Measurements from ENCODE around the gene CD3D. TPM values are rescaled to one million over a fixed set of nuclear protein-coding genes. Genes with fewer than 3 reads are reported as not detected.

CD3D gene
- 0.69 TPM for total RNA-seq
- 5.6 TPM for polyA plus RNA-seq

- no peaks in the 10 kb centered on the region for H3K4me1 ChIP-seq (ENCODE audit: insufficient read depth)
- 75% methylated on average over 13 of the region's 13 CpGs for WGBS
These were observed at the start of gene CD3D for GRCh38 chr11:118342503-118343161. CD3D (minus strand) TSS chr11:118342705; CDS start chr11:118342607, 98 bp downstream.

GRCh38 chr11:118383657-118384056 is 41.2 kb upstream of the CD3D start:
- no peak overlapping the region for H3K27ac ChIP-seq (ENCODE audit: low read depth)
- DNase-seq (ENCODE audit: extremely low spot score), result no peak
- H3K36me3 ChIP-seq (ENCODE audit: insufficient read depth), result peaks cover 13% of the 10 kb centered on the region
- no peaks in the 10 kb centered on the region for H3K4me1 ChIP-seq (ENCODE audit: insufficient read depth)
- no peak overlapping the region for H3K4me3 ChIP-seq (ENCODE audit: low read depth, low read length)
- 96% methylated on average over 3 of the region's 3 CpGs for WGBS

More at GRCh38 chr11:118342503-118343161, at the start of gene CD3D:
- Histone ChIP-seq H3K4me3 (ENCODE audit: low read depth, low read length) (no peak within 1 kb of the TSS), H3K27ac (ENCODE audit: low read depth) (no peak within 1 kb of the TSS), H3K36me3 (ENCODE audit: insufficient read depth) (no peaks in the 10 kb centered on the region)
- DNase-seq (ENCODE audit: extremely low spot score), result no peak

GRCh38 chr11:118382954-118383353 is 40.4 kb upstream of the CD3D start:
- peaks cover 13% of the 10 kb centered on the region for H3K36me3 ChIP-seq (ENCODE audit: insufficient read depth)
- H3K4me1 ChIP-seq (ENCODE audit: insufficient read depth), result no peaks in the 10 kb centered on the region
- no peak overlapping the region for H3K4me3 ChIP-seq (ENCODE audit: low read depth, low read length)
- 93% methylated on average over 3 of the region's 3 CpGs for WGBS
- DNase-seq (ENCODE audit: extremely low spot score), result no peak
- H3K27ac ChIP-seq (ENCODE audit: low read depth), result no peak overlapping the region

DNA sequence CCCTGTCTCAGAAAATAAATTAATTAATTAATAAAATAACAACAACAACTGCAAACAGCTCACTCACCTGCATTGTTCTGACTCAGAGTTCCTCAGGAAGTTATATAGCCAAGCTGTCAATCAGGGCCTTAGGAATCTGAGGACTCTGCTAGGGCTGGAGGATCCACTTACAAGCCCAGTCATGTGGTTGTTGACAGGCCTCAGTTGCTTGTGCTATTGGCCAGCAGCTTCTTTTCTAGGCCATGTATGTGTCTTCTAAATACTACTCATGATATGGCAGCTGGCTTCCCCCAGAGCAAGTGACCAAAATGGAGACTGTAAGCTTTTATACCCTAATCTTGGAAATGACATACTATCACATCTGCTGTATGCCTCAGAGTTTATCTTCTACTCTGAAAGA is 38.1 kb upstream of the CD3D start:
- no peak for DNase-seq (ENCODE audit: extremely low spot score)
- Histone ChIP-seq H3K4me3 (ENCODE audit: low read depth, low read length) (no peak overlapping the region), H3K36me3 (ENCODE audit: insufficient read depth) (peaks cover 12% of the 10 kb centered on the region), H3K4me1 (ENCODE audit: insufficient read depth) (no peaks in the 10 kb centered on the region), H3K27ac (ENCODE audit: low read depth) (no peak overlapping the region)

DNA sequence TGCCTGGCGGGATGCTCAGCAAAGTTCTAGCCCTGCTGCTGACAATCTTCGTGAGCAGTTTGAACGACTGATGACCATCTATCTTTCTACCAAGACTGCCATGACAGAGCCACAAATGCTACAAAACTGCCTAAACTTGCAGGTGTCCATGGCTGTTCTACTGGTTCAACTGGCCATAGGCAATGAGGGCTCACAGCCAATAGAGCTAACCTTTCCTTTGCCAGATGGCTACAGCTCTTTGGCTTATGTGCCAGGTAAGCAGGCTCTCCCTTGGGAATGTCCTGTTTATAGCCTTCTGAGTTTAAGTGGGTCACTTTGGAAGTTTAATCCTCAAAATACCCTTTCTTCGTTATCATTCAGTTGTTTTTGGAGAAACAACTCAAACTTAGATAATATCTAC is 37.0 kb upstream of the CD3D start:
- DNase-seq (ENCODE audit: extremely low spot score), result no peak
- peaks cover 11% of the 10 kb centered on the region for H3K36me3 ChIP-seq (ENCODE audit: insufficient read depth)
- no peak overlapping the region for H3K4me3 ChIP-seq (ENCODE audit: low read depth, low read length)
- H3K4me1 ChIP-seq (ENCODE audit: insufficient read depth), result no peaks in the 10 kb centered on the region
- WGBS, result 93% methylated on average over 4 of the region's 4 CpGs
- no peak overlapping the region for H3K27ac ChIP-seq (ENCODE audit: low read depth)

- H3K27ac ChIP-seq (ENCODE audit: low read depth), result no peak overlapping the region
- H3K4me1 ChIP-seq (ENCODE audit: insufficient read depth), result no peaks in the 10 kb centered on the region
- H3K4me3 ChIP-seq (ENCODE audit: low read depth, low read length), result no peak overlapping the region
- DNase-seq (ENCODE audit: extremely low spot score), result no peak
- H3K36me3 ChIP-seq (ENCODE audit: insufficient read depth), result peaks cover 15% of the 10 kb centered on the region
These were observed 33.5 kb upstream of the CD3D start for GRCh38 chr11:118375978-118376377.

DNA sequence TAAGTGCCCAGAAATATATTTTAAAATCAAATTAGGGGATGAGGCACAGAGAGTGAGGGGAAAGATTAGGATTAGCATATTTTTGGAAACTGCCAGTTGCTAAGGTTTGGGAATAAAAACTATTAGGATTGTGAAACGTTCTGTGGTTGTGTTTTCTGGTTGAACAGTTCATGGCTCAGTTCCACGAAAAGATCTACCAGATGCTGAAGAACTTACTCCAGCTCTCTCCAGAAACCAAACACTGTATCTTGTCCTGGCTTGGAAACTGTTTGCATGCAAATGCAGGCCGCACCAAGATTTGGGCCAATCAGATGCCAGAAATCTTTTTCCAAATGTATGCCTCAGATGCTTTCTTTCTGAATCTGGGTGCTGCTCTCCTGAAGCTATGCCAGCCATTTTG is 32.2 kb upstream of the CD3D start:
- H3K27ac ChIP-seq (ENCODE audit: low read depth), result no peak overlapping the region
- peaks cover 18% of the 10 kb centered on the region for H3K36me3 ChIP-seq (ENCODE audit: insufficient read depth)
- no peaks in the 10 kb centered on the region for H3K4me1 ChIP-seq (ENCODE audit: insufficient read depth)
- H3K4me3 ChIP-seq (ENCODE audit: low read depth, low read length), result no peak overlapping the region
- 72% methylated on average over 3 of the region's 3 CpGs for WGBS
- no peak for DNase-seq (ENCODE audit: extremely low spot score)

GRCh38 chr11:118373871-118374270 is 31.4 kb upstream of the CD3D start:
- WGBS, result 94% methylated on average over 5 of the region's 5 CpGs
- Histone ChIP-seq H3K36me3 (ENCODE audit: insufficient read depth) (peaks cover 15% of the 10 kb centered on the region), H3K4me1 (ENCODE audit: insufficient read depth) (no peaks in the 10 kb centered on the region), H3K4me3 (ENCODE audit: low read depth, low read length) (no peak overlapping the region), H3K27ac (ENCODE audit: low read depth) (no peak overlapping the region)
- no peak for DNase-seq (ENCODE audit: extremely low spot score)

DNA sequence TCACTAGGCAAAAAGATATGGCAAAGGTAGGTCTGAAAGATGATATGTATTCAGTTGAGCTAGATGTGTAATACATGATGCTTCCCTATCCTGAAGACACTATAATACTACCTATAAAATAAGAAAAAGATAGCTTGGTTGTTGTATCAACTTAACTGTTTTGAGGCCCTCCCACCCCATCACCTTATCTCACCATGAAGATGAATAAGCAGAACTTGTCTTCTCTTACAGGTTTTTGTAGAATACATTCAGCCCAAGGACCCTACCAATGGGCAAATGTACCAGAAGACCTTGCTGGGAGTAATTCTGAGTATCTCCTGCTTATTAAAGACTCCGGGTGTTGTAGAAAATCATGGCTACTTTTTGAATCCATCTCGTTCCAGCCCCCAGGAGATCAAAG is 30.8 kb upstream of the CD3D start:
- DNase-seq (ENCODE audit: extremely low spot score), result no peak
- H3K27ac ChIP-seq (ENCODE audit: low read depth), result no peak overlapping the region
- peaks cover 17% of the 10 kb centered on the region for H3K36me3 ChIP-seq (ENCODE audit: insufficient read depth)
- H3K4me1 ChIP-seq (ENCODE audit: insufficient read depth), result no peaks in the 10 kb centered on the region
- WGBS, result 94% methylated on average over 2 of the region's 2 CpGs
- H3K4me3 ChIP-seq (ENCODE audit: low read depth, low read length), result no peak overlapping the region

DNA sequence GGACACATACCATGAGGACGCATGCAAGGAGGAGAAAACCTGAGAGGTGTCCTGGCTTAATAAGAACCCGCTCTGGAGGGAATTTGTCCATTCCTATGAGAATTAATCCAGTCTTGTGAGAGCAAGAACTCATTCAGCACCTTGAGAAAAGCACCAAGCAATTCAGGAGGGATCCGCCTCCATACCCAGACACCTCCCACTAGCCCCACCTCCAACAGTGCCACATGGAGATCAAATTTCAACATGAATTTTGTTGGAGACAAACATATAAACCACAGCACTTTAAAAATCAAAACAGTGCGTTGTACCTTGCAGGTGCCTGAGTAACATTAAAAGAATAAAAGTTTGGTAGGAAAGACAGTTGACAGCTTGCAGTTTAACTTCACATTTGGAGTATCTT is 28.3 kb upstream of the CD3D start:
- Histone ChIP-seq H3K4me3 (ENCODE audit: low read depth, low read length) (no peak overlapping the region), H3K4me1 (ENCODE audit: insufficient read depth) (no peaks in the 10 kb centered on the region), H3K27ac (ENCODE audit: low read depth) (no peak overlapping the region), H3K36me3 (ENCODE audit: insufficient read depth) (peaks cover 15% of the 10 kb centered on the region)
- DNase-seq (ENCODE audit: extremely low spot score), result no peak
- WGBS, result 95% methylated on average over 4 of the region's 4 CpGs

- Histone ChIP-seq H3K4me1 (ENCODE audit: insufficient read depth) (no peaks in the 10 kb centered on the region), H3K36me3 (ENCODE audit: insufficient read depth) (peaks cover 8% of the 10 kb centered on the region), H3K4me3 (ENCODE audit: low read depth, low read length) (no peak overlapping the region), H3K27ac (ENCODE audit: low read depth) (no peak overlapping the region)
- 71% methylated on average over 1 of the region's 1 CpG for WGBS
- no peak for DNase-seq (ENCODE audit: extremely low spot score)
These were observed 23.8 kb upstream of the CD3D start for GRCh38 chr11:118366287-118366686.

DNA sequence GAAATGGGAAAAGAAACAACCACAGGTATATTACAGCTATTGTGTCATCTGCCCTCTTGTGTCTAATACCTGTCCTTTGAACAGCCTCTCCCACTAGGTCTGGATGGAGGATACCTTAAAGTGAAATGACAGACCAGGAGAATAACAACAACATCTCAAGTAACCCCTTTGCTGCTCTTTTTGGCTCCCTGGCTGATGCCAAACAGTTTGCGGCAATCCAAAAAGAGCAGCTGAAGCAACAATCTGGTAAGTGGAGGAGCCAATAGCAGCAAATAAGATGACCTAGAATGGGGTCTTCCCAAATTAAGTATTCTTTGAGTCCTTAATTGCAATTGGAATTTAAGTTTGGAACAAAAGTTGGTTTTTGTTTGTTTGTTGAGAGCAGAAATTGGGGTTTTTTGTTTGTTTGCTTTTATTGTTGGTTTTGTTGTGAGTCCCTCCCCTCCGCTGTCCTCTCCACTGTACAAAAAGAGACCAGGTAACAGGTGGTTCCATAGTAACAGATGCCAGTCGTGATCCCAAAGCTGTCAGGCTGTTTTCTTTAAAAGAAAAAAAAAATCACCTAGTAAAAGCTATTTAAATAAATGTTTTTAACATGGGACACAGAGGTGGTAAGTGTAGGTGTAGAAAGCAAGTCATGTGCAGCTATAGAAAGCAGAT is 22.6 kb upstream of the CD3D start:
- Histone ChIP-seq H3K36me3 (ENCODE audit: insufficient read depth) (peaks cover 5% of the 10 kb centered on the region), H3K4me1 (ENCODE audit: insufficient read depth) (no peaks in the 10 kb centered on the region), H3K27ac (ENCODE audit: low read depth) (no peak overlapping the region), H3K4me3 (ENCODE audit: low read depth, low read length) (no peak overlapping the region)
- DNase-seq (ENCODE audit: extremely low spot score), result no peak
- 94% methylated on average over 3 of the region's 3 CpGs for WGBS

DNA sequence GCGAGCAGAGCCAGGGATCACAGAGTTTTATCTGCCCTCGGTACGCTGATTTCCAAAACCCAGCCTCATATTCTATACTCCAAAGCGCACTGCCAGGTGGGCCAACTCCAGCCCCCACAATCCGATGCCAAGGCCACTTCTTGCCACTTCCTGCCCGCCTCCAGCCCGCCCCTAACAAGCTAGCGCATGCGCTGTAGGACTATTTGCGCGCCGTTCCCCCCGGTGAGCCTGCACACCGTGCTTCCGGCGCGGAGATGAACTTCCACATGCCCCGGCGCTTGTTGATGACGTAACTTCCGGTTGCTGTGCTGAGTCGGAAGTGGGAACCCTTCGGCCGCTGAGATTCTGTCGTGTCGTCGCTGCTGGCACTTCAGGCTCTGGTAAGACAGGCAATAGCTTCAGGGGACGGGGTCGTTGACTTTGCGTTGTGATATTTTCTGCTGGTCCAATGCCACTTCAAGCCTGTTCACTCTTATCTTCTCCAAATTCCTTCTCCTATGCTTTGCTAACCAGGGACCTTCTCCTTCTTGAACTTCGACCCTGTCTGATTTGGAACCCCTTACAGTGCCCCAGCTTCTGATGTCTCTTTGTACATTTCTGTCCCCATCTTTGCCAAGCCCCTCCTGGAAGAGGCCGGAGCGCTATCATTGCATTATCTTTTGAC is 16.9 kb upstream of the CD3D start, which contains the start of gene UBE4A:
TSS of gene UBE4A (plus strand) at position 306 of the 664 bp plus-strand sequence. CDS start 5,481 bp downstream, outside the sequence.
- Histone ChIP-seq H3K36me3 (ENCODE audit: insufficient read depth) (no peaks in the 10 kb centered on the region), H3K27ac (ENCODE audit: low read depth) (no peak within 1 kb of the TSS), H3K4me3 (ENCODE audit: low read depth, low read length) (peak within 1 kb of the TSS; percentile 80), H3K4me1 (ENCODE audit: insufficient read depth) (no peaks in the 10 kb centered on the region)
- peak; percentile 82 for DNase-seq (ENCODE audit: extremely low spot score)
- WGBS, result 3% methylated on average over 33 of the region's 33 CpGs

- 54% methylated on average over 3 of the region's 3 CpGs for WGBS
- H3K27ac ChIP-seq (ENCODE audit: low read depth), result no peak overlapping the region
- no peaks in the 10 kb centered on the region for H3K4me1 ChIP-seq (ENCODE audit: insufficient read depth)
- DNase-seq (ENCODE audit: extremely low spot score), result no peak
- H3K36me3 ChIP-seq (ENCODE audit: insufficient read depth), result no peaks in the 10 kb centered on the region
- no peak overlapping the region for H3K4me3 ChIP-seq (ENCODE audit: low read depth, low read length)
These were observed 15.6 kb upstream of the CD3D start for GRCh38 chr11:118358071-118358470.
